A549 treated with AZD9567 at 1 μM for 4 hours (cell line): ENCODE results near the gene KNTC1. TPM values are rescaled to one million over a fixed set of nuclear protein-coding genes. Genes with fewer than 3 reads are reported as not detected.

ENCODE experiments used
- total RNA-seq: library from RNA; stranded (reverse); fragments of 200-300 nt; extraction: Qiagen RNA extraction; gene quantifications from 5 replicates; pipeline ENCODE4 v1.2.3, GENCODE V29; 2022; ENCODE audit not compliant: insufficient read depth

The KNTC1 gene, protein sequence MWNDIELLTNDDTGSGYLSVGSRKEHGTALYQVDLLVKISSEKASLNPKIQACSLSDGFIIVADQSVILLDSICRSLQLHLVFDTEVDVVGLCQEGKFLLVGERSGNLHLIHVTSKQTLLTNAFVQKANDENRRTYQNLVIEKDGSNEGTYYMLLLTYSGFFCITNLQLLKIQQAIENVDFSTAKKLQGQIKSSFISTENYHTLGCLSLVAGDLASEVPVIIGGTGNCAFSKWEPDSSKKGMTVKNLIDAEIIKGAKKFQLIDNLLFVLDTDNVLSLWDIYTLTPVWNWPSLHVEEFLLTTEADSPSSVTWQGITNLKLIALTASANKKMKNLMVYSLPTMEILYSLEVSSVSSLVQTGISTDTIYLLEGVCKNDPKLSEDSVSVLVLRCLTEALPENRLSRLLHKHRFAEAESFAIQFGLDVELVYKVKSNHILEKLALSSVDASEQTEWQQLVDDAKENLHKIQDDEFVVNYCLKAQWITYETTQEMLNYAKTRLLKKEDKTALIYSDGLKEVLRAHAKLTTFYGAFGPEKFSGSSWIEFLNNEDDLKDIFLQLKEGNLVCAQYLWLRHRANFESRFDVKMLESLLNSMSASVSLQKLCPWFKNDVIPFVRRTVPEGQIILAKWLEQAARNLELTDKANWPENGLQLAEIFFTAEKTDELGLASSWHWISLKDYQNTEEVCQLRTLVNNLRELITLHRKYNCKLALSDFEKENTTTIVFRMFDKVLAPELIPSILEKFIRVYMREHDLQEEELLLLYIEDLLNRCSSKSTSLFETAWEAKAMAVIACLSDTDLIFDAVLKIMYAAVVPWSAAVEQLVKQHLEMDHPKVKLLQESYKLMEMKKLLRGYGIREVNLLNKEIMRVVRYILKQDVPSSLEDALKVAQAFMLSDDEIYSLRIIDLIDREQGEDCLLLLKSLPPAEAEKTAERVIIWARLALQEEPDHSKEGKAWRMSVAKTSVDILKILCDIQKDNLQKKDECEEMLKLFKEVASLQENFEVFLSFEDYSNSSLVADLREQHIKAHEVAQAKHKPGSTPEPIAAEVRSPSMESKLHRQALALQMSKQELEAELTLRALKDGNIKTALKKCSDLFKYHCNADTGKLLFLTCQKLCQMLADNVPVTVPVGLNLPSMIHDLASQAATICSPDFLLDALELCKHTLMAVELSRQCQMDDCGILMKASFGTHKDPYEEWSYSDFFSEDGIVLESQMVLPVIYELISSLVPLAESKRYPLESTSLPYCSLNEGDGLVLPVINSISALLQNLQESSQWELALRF (N-terminal part only)
- 13.0 to 24.0 TPM (median 22.2 TPM) in 5 replicates for total RNA-seq

DNA sequence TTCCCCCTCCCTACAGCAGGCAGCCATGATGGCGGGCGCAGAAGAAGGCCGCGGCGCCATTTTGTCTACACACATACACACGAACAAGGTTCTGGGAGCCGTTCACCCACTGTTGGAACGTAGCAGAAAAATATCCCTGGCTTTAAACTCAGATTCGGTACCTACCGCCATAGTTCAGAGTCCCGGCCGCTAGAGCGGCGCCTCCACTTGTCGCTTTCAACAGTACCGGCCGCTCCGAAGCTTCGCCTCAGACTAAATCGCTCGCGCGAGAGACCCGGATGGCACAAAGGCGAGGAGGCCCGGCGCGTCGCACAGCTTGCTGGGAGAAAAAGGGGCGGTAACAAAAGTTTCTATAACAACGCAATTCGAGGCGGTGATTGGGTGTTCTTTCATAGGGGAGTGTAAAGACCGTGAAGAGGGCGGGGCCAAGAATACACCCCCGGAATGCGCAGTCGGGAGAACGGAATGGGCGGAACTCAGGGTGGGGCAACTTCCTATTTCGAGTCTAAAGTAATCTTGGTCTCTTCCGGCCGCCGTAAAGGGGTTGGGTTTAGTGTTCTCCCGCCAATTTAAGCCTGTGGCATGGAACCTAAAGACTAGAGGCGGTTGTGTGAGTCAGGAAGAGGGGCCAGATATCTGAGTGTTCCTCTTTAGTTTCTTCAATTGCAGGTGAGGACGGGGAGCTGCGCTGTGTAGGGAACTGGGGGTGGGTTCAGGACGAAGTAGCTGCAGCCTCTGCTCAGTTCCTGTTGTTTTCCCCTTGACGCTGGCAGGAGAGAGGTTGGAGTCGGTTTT lies at the start of gene KNTC1, which contains the start of gene RSRC2:
TSS of gene KNTC1 (plus strand) at position 567 of the 795 bp plus-strand sequence. CDS start 2,815 bp downstream, outside the sequence.
TSS of gene RSRC2 (minus strand) at position 254 of the 795 bp plus-strand sequence. CDS start at position 171, 83 bp downstream.

DNA sequence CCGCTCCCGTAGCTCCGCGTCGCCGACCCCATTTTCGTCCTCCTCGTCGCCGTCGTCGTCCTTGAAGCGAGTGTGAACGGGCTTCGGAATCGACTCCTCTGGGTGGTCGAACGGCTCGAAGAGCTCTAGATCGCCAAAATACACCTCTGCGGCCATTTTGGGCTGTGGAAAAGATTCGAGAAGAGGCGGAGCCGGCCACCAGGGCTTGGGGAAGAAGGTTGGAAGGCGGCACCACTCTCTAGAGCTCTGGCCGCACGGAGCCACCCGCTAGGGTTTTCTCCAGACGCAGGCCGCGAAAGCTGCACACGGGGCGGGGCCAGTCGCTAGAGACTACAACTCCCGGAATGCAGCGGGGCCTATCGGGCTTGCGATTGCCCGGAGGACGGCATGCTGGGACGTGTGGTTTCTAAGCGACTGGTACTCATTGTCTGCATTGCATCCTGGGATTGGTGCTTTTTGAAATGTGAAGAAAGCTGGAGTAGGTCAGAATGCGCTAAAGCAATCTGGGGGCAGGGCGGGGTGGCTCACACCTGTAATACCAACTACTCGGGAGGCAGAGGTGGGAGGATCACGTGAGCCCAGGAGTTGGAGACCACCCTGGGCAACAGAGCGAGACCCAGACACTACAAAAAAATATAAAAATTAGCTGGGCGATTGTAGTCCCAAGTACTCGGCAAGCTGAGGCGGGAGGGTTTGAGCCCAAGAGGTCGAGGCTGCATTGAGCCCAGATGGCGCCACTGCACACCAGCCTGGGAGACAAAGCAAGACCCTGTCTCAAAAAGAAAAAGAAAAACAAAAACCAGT lies 26.2 kb upstream of the KNTC1 start, which contains the start of gene ZCCHC8:
TSS of gene ZCCHC8 (minus strand) at position 248 of the 804 bp plus-strand sequence. CDS start at position 156, 92 bp downstream.

Other genes starting within 250 kb of the KNTC1 start
- 31.8 to 55.6 TPM (median 33.3 TPM) in 5 replicates for gene CLIP1, start 104.6 kb upstream of the KNTC1 start, total RNA-seq
- 20.7 to 23.0 TPM (median 21.7 TPM) in 5 replicates for gene ZCCHC8, start 26.3 kb upstream of the KNTC1 start, total RNA-seq
- 50.9 to 62.6 TPM (median 61.3 TPM) in 5 replicates for gene RSRC2, start 313 bp upstream of the KNTC1 start, total RNA-seq
- gene HCAR2, start 176.1 kb downstream of the KNTC1 start, total RNA-seq, result 0.06 to 0.08 TPM in 2 of 5 replicates, not detected in the others
- 0.06 TPM in 1 of 5 replicates, not detected in the others for gene HCAR3, start 189.6 kb downstream of the KNTC1 start, total RNA-seq
- 0.02 to 0.03 TPM (median 0.02 TPM) in 3 of 5 replicates, not detected in the others for gene HCAR1, start 203.6 kb downstream of the KNTC1 start, total RNA-seq
- 51.6 to 66.6 TPM (median 53.2 TPM) in 5 replicates for gene DENR, start 225.6 kb downstream of the KNTC1 start, total RNA-seq
- gene CCDC62, start 247.3 kb downstream of the KNTC1 start, total RNA-seq, result 0.03 to 0.08 TPM (median 0.06 TPM) in 4 of 5 replicates, not detected in the other